ENCODE data around the gene MSRB1. TPM values are rescaled to one million over a fixed set of nuclear protein-coding genes. Genes with fewer than 3 reads are reported as not detected.
A peak's percentile ranks its signal among the peaks of the same experiment; 100 is the strongest.

The MSRB1 gene
- total RNA-seq, 1 experiment from 2014 or later = 49.4 TPM

GRCh38 chr16:1960665-1961630, 17.9 kb upstream of the MSRB1 start:
- no peaks in the 10 kb centered on the region for H3K27me3 ChIP-seq (ENCODE audit: insufficient read depth, low read depth)
- TF ChIP-seq CTCF (conservative IDR thresholded peaks at IDR 0.05) = no peak
- no peak for TF ChIP-seq EZH2 (IDR thresholded peaks at IDR 0.05; ENCODE audit: low read depth)
- intact Hi-C loops (cut with micrococcal nuclease; ENCODE audit: unreplicated experiment) = loop anchor here (5.0 kb wide), 1 partner anchor 189 kb away; the partner anchor contains the start of genes EME2, MRPS34 and NME3
- H4K20me1 ChIP-seq (ENCODE audit: insufficient read depth) = peaks cover 37% of the 10 kb centered on the region
- H3K79me2 ChIP-seq (ENCODE audit: low read depth) = peaks cover 61% of the 10 kb centered on the region
- BruUV-seq (replicated peaks) = TSS peak; percentile 0
- no peak overlapping the region for H2AFZ ChIP-seq
- H3K9me2 ChIP-seq (ENCODE audit: insufficient read depth) = no peaks in the 10 kb centered on the region
- H3K4me1 ChIP-seq (replicated peaks; ENCODE audit: insufficient read depth) = peaks cover 15% of the 10 kb centered on the region
- H3K36me3 ChIP-seq (ENCODE audit: low read depth) = peaks cover 22% of the 10 kb centered on the region
- ChIA-PET POLR2A (ENCODE audit: unreplicated experiment) (interaction anchor here (0.6 to 1.2 kb wide), 2 partner anchors 11 to 618 kb away, joined by 8 to 20 read pairs; partner anchors contain the start of gene TBL3), CTCF (interaction anchor here (0.6 to 0.7 kb wide), 2 partner anchors 32 to 712 kb away, joined by 3 to 4 read pairs; no protein-coding TSS in a partner anchor)
- no peaks in the 10 kb centered on the region for H3K9me3 ChIP-seq (ENCODE audit: insufficient read depth, low read depth)
- peak overlapping the region; percentile 92 for H3K4me2 ChIP-seq
- peak overlapping the region; percentile 95; the same call in 1 of the 2 replicates for H3K4me3 ChIP-seq
- H3K27ac ChIP-seq = peak overlapping the region; percentile 1
- peaks cover 47% of the 10 kb centered on the region for H3F3A ChIP-seq (ENCODE audit: insufficient read depth, low read depth)
- peak in 1 of 2 experiments; percentile 60 for DNase-seq

DNA sequence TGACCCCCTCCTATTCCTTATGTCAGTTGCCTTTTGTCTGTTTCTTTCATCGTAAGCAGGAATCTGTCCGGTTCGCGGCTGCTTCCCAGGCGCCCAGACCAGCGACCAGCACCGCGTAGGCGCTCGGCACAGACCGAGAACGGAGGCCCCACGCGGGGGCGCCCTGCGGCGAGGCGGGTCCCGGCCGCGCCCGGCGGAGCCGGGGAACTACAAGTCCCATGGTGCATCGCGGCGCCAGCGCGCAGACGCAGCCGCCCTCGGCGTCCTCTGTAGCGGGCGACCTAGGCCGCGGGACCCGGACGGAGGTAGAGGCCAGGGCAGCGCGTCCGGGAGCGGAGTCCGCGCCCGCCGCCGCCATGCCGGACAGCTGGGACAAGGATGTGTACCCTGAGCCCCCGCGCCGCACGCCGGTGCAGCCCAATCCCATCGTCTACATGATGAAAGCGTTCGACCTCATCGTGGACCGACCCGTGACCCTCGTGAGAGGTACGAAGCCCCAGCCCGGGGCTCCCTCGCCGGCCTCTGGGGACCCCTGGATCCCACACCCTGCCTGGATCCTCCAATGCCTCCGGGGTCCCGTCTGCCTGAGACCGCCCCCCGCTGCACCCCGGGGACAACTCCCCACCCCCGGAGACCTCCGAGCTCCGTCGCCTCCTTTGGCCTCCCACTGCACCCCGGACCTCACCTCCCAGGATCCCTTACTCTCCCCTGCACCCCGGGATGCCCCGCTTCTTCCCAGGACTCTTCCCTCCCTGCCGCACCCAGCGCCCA, 16.5 kb upstream of the MSRB1 start, which contains the start of gene NDUFB10:
Gene NDUFB10, plus strand, starts transcription at position 270 of the 771 bp plus-strand sequence. Its CDS starts 87 bp downstream, at position 357.
- POLR2A ChIA-PET (ENCODE audit: unreplicated experiment) = interaction anchor here (1.2 kb wide), 1 partner anchor 12 kb away, joined by 8 read pairs; the partner anchor contains the start of gene TBL3
- TF ChIP-seq EZH2 (IDR thresholded peaks at IDR 0.05; ENCODE audit: low read depth) (no peak), CTCF (conservative IDR thresholded peaks at IDR 0.05) (peak; percentile 68; the same call in 1 of the 2 replicates)
- intact Hi-C loops (cut with micrococcal nuclease; ENCODE audit: unreplicated experiment) = loop anchor here (2.0 to 5.0 kb wide), 2 partner anchors 17 to 187 kb away; partner anchors contain the start of genes EME2, MRPS34, MSRB1 and NME3

More for the DNA sequence above, 16.5 kb upstream of the MSRB1 start, which contains the start of gene NDUFB10:
- CTCF ChIA-PET = interaction anchor here (0.7 kb wide), 1 partner anchor 235 kb away, joined by 8 read pairs; no protein-coding TSS in a partner anchor
- no TSS peak for BruUV-seq (replicated peaks)
- Histone ChIP-seq H4K20me1 (ENCODE audit: insufficient read depth) (peaks cover 37% of the 10 kb centered on the region), H3K27me3 (ENCODE audit: insufficient read depth, low read depth) (no peaks in the 10 kb centered on the region), H3K4me1 (replicated peaks; ENCODE audit: insufficient read depth) (peaks cover 12% of the 10 kb centered on the region), H3F3A (ENCODE audit: insufficient read depth, low read depth) (peaks cover 46% of the 10 kb centered on the region), H3K79me2 (ENCODE audit: low read depth) (peaks cover 48% of the 10 kb centered on the region), H3K9me3 (ENCODE audit: insufficient read depth, low read depth) (no peaks in the 10 kb centered on the region), H3K27ac (peak within 1 kb of the TSS; percentile 1; the same call in 1 of the 2 replicates), H2AFZ (peak within 1 kb of the TSS; percentile 90), H3K9me2 (ENCODE audit: insufficient read depth) (no peaks in the 10 kb centered on the region), H3K4me3 (peak within 1 kb of the TSS; percentile 95), H3K4me2 (peak within 1 kb of the TSS; percentile 92), H3K36me3 (ENCODE audit: low read depth) (peaks cover 22% of the 10 kb centered on the region)
- DNase-seq = peak; percentile 72 to 96

All from PC-9 (cell line).